ENCODE results near the gene MEF2A. TPM values are rescaled to one million over a fixed set of nuclear protein-coding genes. Genes with fewer than 3 reads are reported as not detected.

MEF2A gene
- total and polyA plus RNA-seq, 9 of the 15 experiments (the other 6 are each of a cell fraction or from before 2014, with no cell fraction given) = 1.6 to 18.7 (median 8.7) TPM

DNA sequence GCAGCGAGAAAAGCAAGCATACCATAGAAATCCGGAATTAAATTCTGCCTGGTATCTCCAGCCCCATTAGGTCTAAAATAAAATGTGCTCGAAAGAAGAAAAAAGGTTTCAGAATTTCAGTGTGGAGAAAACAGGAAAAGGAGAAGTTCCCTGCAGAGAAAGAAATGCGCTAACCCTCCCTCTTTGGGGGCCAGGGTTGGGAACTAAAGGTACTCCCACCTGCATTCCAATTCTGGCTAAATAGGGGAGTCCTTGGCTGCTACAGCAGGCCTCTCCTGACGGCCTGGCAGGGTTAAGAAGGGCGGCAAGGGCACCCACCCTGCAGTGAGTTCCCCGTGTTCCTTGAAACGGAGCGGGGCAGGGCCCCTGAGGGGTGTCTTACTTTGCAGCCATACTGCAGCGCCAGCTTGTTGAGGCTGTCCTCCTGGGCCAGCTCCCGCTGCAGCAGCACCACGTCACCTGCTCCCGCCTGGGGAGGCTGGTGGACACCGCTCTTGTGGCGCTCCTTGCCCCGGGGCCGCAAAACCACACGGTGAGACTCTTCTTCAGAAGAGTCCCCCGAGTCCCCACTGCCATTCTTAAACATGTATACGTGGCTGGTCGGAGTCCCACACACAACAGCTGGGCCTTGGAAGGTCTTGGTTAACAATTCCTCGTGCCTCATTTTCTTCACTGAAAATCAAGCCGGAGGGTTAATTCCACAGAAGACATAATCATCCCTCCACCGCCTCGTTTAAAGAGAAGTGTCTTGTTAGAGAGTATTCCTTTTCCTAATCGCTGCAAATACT is 165.7 kb downstream of the MEF2A start (continued):
- TF ChIP-seq, protein P1, sequence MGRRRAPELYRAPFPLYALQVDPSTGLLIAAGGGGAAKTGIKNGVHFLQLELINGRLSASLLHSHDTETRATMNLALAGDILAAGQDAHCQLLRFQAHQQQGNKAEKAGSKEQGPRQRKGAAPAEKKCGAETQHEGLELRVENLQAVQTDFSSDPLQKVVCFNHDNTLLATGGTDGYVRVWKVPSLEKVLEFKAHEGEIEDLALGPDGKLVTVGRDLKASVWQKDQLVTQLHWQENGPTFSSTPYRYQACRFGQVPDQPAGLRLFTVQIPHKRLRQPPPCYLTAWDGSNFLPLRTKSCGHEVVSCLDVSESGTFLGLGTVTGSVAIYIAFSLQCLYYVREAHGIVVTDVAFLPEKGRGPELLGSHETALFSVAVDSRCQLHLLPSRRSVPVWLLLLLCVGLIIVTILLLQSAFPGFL (CRISPR knock-in tag; IDR thresholded peaks at IDR 0.05) = no peak
- TF ChIP-seq ZBED1 (IDR thresholded peaks at IDR 0.05) (no peak), MEF2D (tag; conservative IDR thresholded peaks at IDR 0.05; ENCODE audit: low read depth) (no peak), POU5F1 (IDR thresholded peaks at IDR 0.05; ENCODE audit: borderline replicate concordance, low read depth, low read length, partially characterized antibody) (no peak), FIP1L1 (IDR thresholded peaks at IDR 0.05; ENCODE audit: low read depth, low read length, poor library complexity, severe bottlenecking) (no peak), FOXA1 (IDR thresholded peaks at IDR 0.05; ENCODE audit: borderline replicate concordance) (no peak), ZC3H8 (IDR thresholded peaks at IDR 0.05) (no peak), IFI16 (CRISPR knock-in tag; IDR thresholded peaks at IDR 0.05) (no peak)
- TF ChIP-seq, protein P2, sequence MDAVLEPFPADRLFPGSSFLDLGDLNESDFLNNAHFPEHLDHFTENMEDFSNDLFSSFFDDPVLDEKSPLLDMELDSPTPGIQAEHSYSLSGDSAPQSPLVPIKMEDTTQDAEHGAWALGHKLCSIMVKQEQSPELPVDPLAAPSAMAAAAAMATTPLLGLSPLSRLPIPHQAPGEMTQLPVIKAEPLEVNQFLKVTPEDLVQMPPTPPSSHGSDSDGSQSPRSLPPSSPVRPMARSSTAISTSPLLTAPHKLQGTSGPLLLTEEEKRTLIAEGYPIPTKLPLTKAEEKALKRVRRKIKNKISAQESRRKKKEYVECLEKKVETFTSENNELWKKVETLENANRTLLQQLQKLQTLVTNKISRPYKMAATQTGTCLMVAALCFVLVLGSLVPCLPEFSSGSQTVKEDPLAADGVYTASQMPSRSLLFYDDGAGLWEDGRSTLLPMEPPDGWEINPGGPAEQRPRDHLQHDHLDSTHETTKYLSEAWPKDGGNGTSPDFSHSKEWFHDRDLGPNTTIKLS (IDR thresholded peaks at IDR 0.05; ENCODE audit: borderline replicate concordance, low read depth) = no peak
- TF ChIP-seq, protein P3, sequence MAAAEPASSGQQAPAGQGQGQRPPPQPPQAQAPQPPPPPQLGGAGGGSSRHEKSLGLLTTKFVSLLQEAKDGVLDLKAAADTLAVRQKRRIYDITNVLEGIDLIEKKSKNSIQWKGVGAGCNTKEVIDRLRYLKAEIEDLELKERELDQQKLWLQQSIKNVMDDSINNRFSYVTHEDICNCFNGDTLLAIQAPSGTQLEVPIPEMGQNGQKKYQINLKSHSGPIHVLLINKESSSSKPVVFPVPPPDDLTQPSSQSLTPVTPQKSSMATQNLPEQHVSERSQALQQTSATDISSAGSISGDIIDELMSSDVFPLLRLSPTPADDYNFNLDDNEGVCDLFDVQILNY (CRISPR knock-in tag; IDR thresholded peaks at IDR 0.05) = no peak

Data from K562 (cell line).